GM03348 (cell line): ENCODE data around the gene OVAAL.

ENCODE experiments used
- DNase-seq: peaks from one replicate; pipeline ENCODE4 v3.0.0; 2012; ENCODE audit warnings: low spot score

The OVAAL gene

GRCh38 chr1:180558664-180559063 lies at the start of gene OVAAL:
OVAAL (plus strand) TSS chr1:180558964.
- no peak for DNase-seq

GRCh38 chr1:180510882-180511281 lies 47.9 kb upstream of the OVAAL start:
- DNase-seq, result no peak

- DNase-seq, result no peak
Observed at GRCh38 chr1:180513531-180513930, 45.2 kb upstream of the OVAAL start.

- no peak for DNase-seq
Observed at GRCh38 chr1:180515364-180515763, 43.4 kb upstream of the OVAAL start.

- DNase-seq, result peak; percentile 84
Observed at GRCh38 chr1:180515857-180516388, 42.8 kb upstream of the OVAAL start.

GRCh38 chr1:180519846-180520245 lies 38.9 kb upstream of the OVAAL start:
- no peak for DNase-seq

- DNase-seq, result no peak
Observed at GRCh38 chr1:180521474-180522212, 37.1 kb upstream of the OVAAL start.

- DNase-seq, result no peak
Observed at GRCh38 chr1:180522213-180522515, 36.6 kb upstream of the OVAAL start.

- no peak for DNase-seq
Observed at GRCh38 chr1:180524160-180524914, 34.4 kb upstream of the OVAAL start.

- no peak for DNase-seq
Observed at GRCh38 chr1:180524915-180525714, 33.6 kb upstream of the OVAAL start.

- no peak for DNase-seq
Observed at GRCh38 chr1:180525715-180526039, 33.1 kb upstream of the OVAAL start.

GRCh38 chr1:180527101-180527669 lies 31.6 kb upstream of the OVAAL start:
- DNase-seq, result peak; percentile 42

GRCh38 chr1:180528868-180529470 lies 29.8 kb upstream of the OVAAL start:
- no peak for DNase-seq

GRCh38 chr1:180530501-180530900 lies 28.3 kb upstream of the OVAAL start:
- DNase-seq, result peak; percentile 49

GRCh38 chr1:180532854-180533253 lies 25.9 kb upstream of the OVAAL start:
- no peak for DNase-seq

- peak; percentile 74 for DNase-seq
Observed at GRCh38 chr1:180533266-180533987, 25.3 kb upstream of the OVAAL start.

- DNase-seq, result peak; percentile 34
Observed at GRCh38 chr1:180534214-180534613, 24.6 kb upstream of the OVAAL start.

- no peak for DNase-seq
Observed at GRCh38 chr1:180535418-180535999, 23.3 kb upstream of the OVAAL start.

- no peak for DNase-seq
Observed at GRCh38 chr1:180536821-180537372, 21.9 kb upstream of the OVAAL start.

GRCh38 chr1:180539136-180539535 lies 19.6 kb upstream of the OVAAL start:
- no peak for DNase-seq
